HepG2 (cell line): ENCODE data around the gene SRSF2.

Experiments
- AFF4 ChIP-seq: sonication (generic); formaldehyde crosslinking; IDR thresholded peaks from 2 replicates; pipeline ENCODE4 v1.4.0; 2020; ENCODE audit warnings: missing genetic modification reagents
- CHD2 ChIP-seq: IDR thresholded peaks from 2 replicates; pipeline ENCODE4 v1.6.1; 2011; ENCODE audit warnings: low read depth, low read length, improper control_type of control experiment
- GTF3A ChIP-seq: sonication (generic); formaldehyde crosslinking; conservative IDR thresholded peaks from 2 replicates; pipeline ENCODE4 v1.4.0; 2020; ENCODE audit warnings: mild to moderate bottlenecking, missing genetic modification reagents
- HDAC6 ChIP-seq: fragments of 200-600 bp; sonication (generic); IDR thresholded peaks from 2 replicates; pipeline ENCODE4 v1.7.0; 2017; ENCODE audit warnings: mild to moderate bottlenecking, antibody characterized with exemption, low read length, low read depth
- JUND ChIP-seq: sonication (generic); formaldehyde crosslinking; IDR thresholded peaks from 2 replicates; pipeline ENCODE4 v1.8.0; 2022; ENCODE audit warnings: mild to moderate bottlenecking, missing genetic modification reagents
- MAFK ChIP-seq, 2 experiments: IDR thresholded peaks in 1 of 2; conservative IDR thresholded peaks in 1 of 2; 2 replicates each; pipeline ENCODE4 v1.6.1; 2011; ENCODE audit warnings: improper control_type of control experiment in 2 of 2, low read length in 2 of 2
- MLLT10 ChIP-seq: sonication (generic); formaldehyde crosslinking; IDR thresholded peaks from 2 replicates; pipeline ENCODE4 v1.4.0; 2020; ENCODE audit warnings: missing genetic modification reagents
- POLR2A ChIP-seq, 2 experiments: IDR thresholded peaks; 2 replicates each; pipeline ENCODE4 v1.6.1; 2011; ENCODE audit warnings: low read depth in 2 of 2, low read length in 2 of 2, mild to moderate bottlenecking in 1 of 2, moderate library complexity in 1 of 2; ENCODE audit not compliant: insufficient read depth in 1 of 2
- SMAD1 ChIP-seq: sonication (generic); formaldehyde crosslinking; IDR thresholded peaks from 2 replicates; pipeline ENCODE4 v1.4.0; 2020; ENCODE audit warnings: missing genetic modification reagents, low read depth, mild to moderate bottlenecking, borderline replicate concordance
- SRF ChIP-seq: IDR thresholded peaks from 2 replicates; pipeline ENCODE4 v1.6.1; 2011; ENCODE audit warnings: mild to moderate bottlenecking, low read depth, low read length, moderate library complexity
- ZBTB7A ChIP-seq: sonication (generic); formaldehyde crosslinking; IDR thresholded peaks from 2 replicates; pipeline ENCODE4 v1.8.0; 2022; ENCODE audit warnings: mild to moderate bottlenecking, missing genetic modification reagents
- ZNF333 ChIP-seq: sonication (generic); formaldehyde crosslinking; IDR thresholded peaks from 2 replicates; pipeline ENCODE4 v1.4.0; 2020; ENCODE audit warnings: mild to moderate bottlenecking, missing genetic modification reagents, borderline replicate concordance
- TF ChIP-seq, protein P1 (sequence below), 2 experiments: IDR thresholded peaks; 2 replicates each; pipeline ENCODE4 v1.6.1; 2011 to 2012; ENCODE audit warnings: low read length in 2 of 2, borderline replicate concordance in 1 of 2, low read depth in 1 of 2, mild to moderate bottlenecking in 1 of 2, moderate library complexity in 1 of 2
- TF ChIP-seq, protein P2 (sequence below): sonication (generic); formaldehyde crosslinking; IDR thresholded peaks from 2 replicates; pipeline ENCODE4 v1.5.0; 2020; ENCODE audit warnings: missing genetic modification reagents, mild to moderate bottlenecking, borderline replicate concordance

DNA sequence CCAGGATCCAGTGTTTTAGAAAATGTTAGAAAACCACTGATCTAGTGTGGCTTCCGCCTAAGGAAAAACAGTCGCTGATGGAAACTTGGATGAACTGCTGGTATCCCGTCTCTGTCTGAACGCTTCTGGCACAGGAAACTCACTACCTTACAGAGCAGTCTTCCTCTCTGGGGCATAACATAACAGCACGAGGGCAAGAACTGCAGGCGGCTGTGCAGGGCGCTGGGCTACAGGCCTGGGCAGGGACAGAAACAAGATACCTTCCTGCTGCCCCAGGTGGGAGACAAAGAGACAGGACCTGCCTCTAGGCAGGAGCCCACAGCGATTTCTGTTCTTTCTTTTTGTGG is 36.9 kb downstream of the SRSF2 start:
- TF ChIP-seq JUND = no peak
- TF ChIP-seq, protein P1, sequence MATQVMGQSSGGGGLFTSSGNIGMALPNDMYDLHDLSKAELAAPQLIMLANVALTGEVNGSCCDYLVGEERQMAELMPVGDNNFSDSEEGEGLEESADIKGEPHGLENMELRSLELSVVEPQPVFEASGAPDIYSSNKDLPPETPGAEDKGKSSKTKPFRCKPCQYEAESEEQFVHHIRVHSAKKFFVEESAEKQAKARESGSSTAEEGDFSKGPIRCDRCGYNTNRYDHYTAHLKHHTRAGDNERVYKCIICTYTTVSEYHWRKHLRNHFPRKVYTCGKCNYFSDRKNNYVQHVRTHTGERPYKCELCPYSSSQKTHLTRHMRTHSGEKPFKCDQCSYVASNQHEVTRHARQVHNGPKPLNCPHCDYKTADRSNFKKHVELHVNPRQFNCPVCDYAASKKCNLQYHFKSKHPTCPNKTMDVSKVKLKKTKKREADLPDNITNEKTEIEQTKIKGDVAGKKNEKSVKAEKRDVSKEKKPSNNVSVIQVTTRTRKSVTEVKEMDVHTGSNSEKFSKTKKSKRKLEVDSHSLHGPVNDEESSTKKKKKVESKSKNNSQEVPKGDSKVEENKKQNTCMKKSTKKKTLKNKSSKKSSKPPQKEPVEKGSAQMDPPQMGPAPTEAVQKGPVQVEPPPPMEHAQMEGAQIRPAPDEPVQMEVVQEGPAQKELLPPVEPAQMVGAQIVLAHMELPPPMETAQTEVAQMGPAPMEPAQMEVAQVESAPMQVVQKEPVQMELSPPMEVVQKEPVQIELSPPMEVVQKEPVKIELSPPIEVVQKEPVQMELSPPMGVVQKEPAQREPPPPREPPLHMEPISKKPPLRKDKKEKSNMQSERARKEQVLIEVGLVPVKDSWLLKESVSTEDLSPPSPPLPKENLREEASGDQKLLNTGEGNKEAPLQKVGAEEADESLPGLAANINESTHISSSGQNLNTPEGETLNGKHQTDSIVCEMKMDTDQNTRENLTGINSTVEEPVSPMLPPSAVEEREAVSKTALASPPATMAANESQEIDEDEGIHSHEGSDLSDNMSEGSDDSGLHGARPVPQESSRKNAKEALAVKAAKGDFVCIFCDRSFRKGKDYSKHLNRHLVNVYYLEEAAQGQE (IDR thresholded peaks at IDR 0.05; ENCODE audit: borderline replicate concordance in 1 of 2, low read depth in 1 of 2, low read length in 2 of 2) = no peak
- no peak for TF ChIP-seq ZBTB7A (CRISPR knock-in tag)
- TF ChIP-seq HDAC6 = no peak
- no peak for TF ChIP-seq SRF
- no peak for TF ChIP-seq GTF3A
- TF ChIP-seq MAFK (conservative IDR thresholded peaks at IDR 0.05 in 1 of 2, IDR thresholded peaks at IDR 0.05 in 1 of 2; ENCODE audit: low read length in 2 of 2) = no peak
- no peak for TF ChIP-seq MLLT10
- no peak for TF ChIP-seq CHD2
- TF ChIP-seq, protein P2, sequence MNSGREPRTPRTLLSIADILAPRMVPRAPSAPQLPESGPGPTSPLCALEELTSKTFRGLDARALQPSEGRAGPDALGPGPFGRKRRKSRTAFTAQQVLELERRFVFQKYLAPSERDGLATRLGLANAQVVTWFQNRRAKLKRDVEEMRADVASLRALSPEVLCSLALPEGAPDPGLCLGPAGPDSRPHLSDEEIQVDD (CRISPR knock-in tag) = no peak
- TF ChIP-seq POLR2A (IDR thresholded peaks at IDR 0.05; ENCODE audit: insufficient read depth in 1 of 2, low read depth in 2 of 2, low read length in 2 of 2) = no peak
- TF ChIP-seq ZNF333 (CRISPR knock-in tag) = no peak
- no peak for TF ChIP-seq AFF4 (CRISPR knock-in tag)
- no peak for TF ChIP-seq SMAD1 (CRISPR knock-in tag)
